Gastrocnemius medialis (tissue), 4 donors: ENCODE data around the gene RILPL1. TPM values are rescaled to one million over a fixed set of nuclear protein-coding genes. Genes with fewer than 3 reads are reported as not detected.
A peak's percentile ranks its signal among the peaks of the same experiment; 100 is the strongest.

ENCODE experiments used
- ATAC-seq, 2 donors: fragments of 150-250 bp; one replicate each; pipeline ENCODE4 v1.9.1; 2016
- DNase-seq, 2 donors: peaks; one replicate each; pipeline ENCODE4 v3.0.0-alpha.2; 2019
- H3K27ac ChIP-seq, 4 donors: fragments of 200-600 bp; sonication (generic); 1 replicate in 1 of 4; 2 replicates in 3 of 4; pipeline ENCODE4 v1.5.1; 2016 to 2018; ENCODE audit warnings: mild to moderate bottlenecking in 2 of 4, moderate library complexity in 1 of 4
- H3K27me3 ChIP-seq, 3 donors: fragments of 200-600 bp; sonication (generic) in 2 of 3; 1 replicate in 1 of 3; 2 replicates in 2 of 3; pipeline versions ENCODE4 v1.5.1 to v1.6.0; 2016 to 2019; ENCODE audit warnings: mild to moderate bottlenecking in 1 of 3, moderate library complexity in 1 of 3
- H3K36me3 ChIP-seq, 2 donors: fragments of 200-600 bp; sonication (generic) in 1 of 2; one replicate each; pipeline ENCODE4 v1.5.1; 2017 to 2018
- H3K4me1 ChIP-seq, 2 donors: fragments of 200-600 bp; sonication (generic) in 1 of 2; one replicate each; pipeline ENCODE4 v1.5.1; 2016 to 2017; ENCODE audit warnings: mild to moderate bottlenecking in 2 of 2
- H3K4me3 ChIP-seq, 4 donors: fragments of 200-600 bp; sonication (generic) in 3 of 4; 1 replicate in 1 of 4; 2 replicates in 3 of 4; pipeline ENCODE4 v1.5.1; 2016 to 2019; ENCODE audit warnings: mild to moderate bottlenecking in 2 of 4
- H3K9me3 ChIP-seq, 3 donors: fragments of 200-600 bp; sonication (generic) in 2 of 3; 1 replicate in 1 of 3; 2 replicates in 2 of 3; pipeline ENCODE4 v1.5.1; 2016 to 2019
- CTCF ChIP-seq, 5 experiments: fragments of 450-650 bp in 3 of 5; fragments of 200-600 bp in 2 of 5; sonication (generic) in 2 of 5; IDR thresholded peaks in 4 of 5; conservative IDR thresholded peaks in 1 of 5; 1 replicate in 4 of 5; 2 replicates in 1 of 5; pipeline ENCODE4 v1.5.1; 2016 to 2019; ENCODE audit warnings: antibody characterized with exemption in 5 of 5, mild to moderate bottlenecking in 3 of 5, moderate library complexity in 3 of 5
- POLR2A ChIP-seq, 2 donors: fragments of 450-650 bp; IDR thresholded peaks; one replicate each; pipeline ENCODE4 v1.6.1; 2017; ENCODE audit warnings: antibody characterized with exemption in 2 of 2, mild to moderate bottlenecking in 2 of 2, moderate library complexity in 2 of 2
- in situ Hi-C, 4 donors: fragments of 200-750 bp; cut with MboI; loops; one replicate each; pipeline versions ENCODE4 v1.15.0 to v1.8.0; 2017; ENCODE audit warnings: low sequenced_read_pairs in 4 of 4
- intact Hi-C: fragments of 100-400 bp; cut with DNase I; formaldehyde crosslinking; loops from one replicate; pipeline ENCODE4 v1.15.1; 2023; ENCODE audit warnings: low total_unique reads
- total RNA-seq, 4 donors: library from RNA; depleted of rRNA; stranded (reverse); fragments of >200 nt; gene quantifications; one replicate each; pipeline versions ENCODE4 v1.1.0 to v1.2.3, GENCODE V29; 2016

Gene RILPL1
- total RNA-seq, 4 donors from 2014 or later = 33.4 to 65.3 (median 40.6) TPM

- Histone ChIP-seq H3K36me3 (peaks cover 0 to 27% of the 10 kb centered on the region in 2 donors), H3K4me1 (no peaks in the 10 kb centered on the region), H3K9me3 (no peaks in the 10 kb centered on the region), H3K27ac (peak overlapping the region in 2 of 4 donors; percentile 18 to 23), H3K27me3 (no peaks in the 10 kb centered on the region), H3K4me3 (no peak overlapping the region)
- in situ Hi-C loops = no loop called here
- no peak for TF ChIP-seq CTCF (IDR thresholded peaks at IDR 0.05 in 4 of 5, conservative IDR thresholded peaks at IDR 0.05 in 1 of 5)
- no peak for TF ChIP-seq POLR2A (IDR thresholded peaks at IDR 0.05)
- DNase-seq (no peak), ATAC-seq (no peak)
- intact Hi-C loops = no loop called here
Observed at GRCh38 chr12:123513805-123514204, 19.7 kb downstream of the RILPL1 start.

GRCh38 chr12:123512838-123513665, 20.5 kb downstream of the RILPL1 start:
- Histone ChIP-seq H3K27me3 (no peaks in the 10 kb centered on the region), H3K9me3 (no peaks in the 10 kb centered on the region), H3K4me3 (no peak overlapping the region), H3K36me3 (peaks cover 0 to 26% of the 10 kb centered on the region in 2 donors), H3K4me1 (no peaks in the 10 kb centered on the region), H3K27ac (peak overlapping the region in 2 of 4 donors; percentile 18)
- TF ChIP-seq CTCF (IDR thresholded peaks at IDR 0.05 in 4 of 5, conservative IDR thresholded peaks at IDR 0.05 in 1 of 5) (no peak), POLR2A (IDR thresholded peaks at IDR 0.05) (no peak)
- no peak for DNase-seq
- in situ Hi-C loops (no loop called here), intact Hi-C loops (no loop called here)
- ATAC-seq = no peak

GRCh38 chr12:123506843-123507236, 26.7 kb downstream of the RILPL1 start:
- Histone ChIP-seq H3K9me3 (no peaks in the 10 kb centered on the region), H3K27me3 (no peaks in the 10 kb centered on the region), H3K4me1 (peaks cover 0 to 5% of the 10 kb centered on the region in 2 donors), H3K4me3 (no peak overlapping the region), H3K27ac (no peak overlapping the region), H3K36me3 (peaks cover 0 to 13% of the 10 kb centered on the region in 2 donors)
- TF ChIP-seq POLR2A (IDR thresholded peaks at IDR 0.05) (no peak), CTCF (IDR thresholded peaks at IDR 0.05 in 4 of 5, conservative IDR thresholded peaks at IDR 0.05 in 1 of 5) (no peak)
- in situ Hi-C loops (no loop called here), intact Hi-C loops (no loop called here)
- DNase-seq (no peak), ATAC-seq (no peak)

GRCh38 chr12:123506059-123506842, 27.3 kb downstream of the RILPL1 start:
- in situ Hi-C loops = no loop called here
- DNase-seq (no peak), ATAC-seq (no peak)
- Histone ChIP-seq H3K27me3 (no peaks in the 10 kb centered on the region), H3K4me3 (no peak overlapping the region), H3K27ac (no peak overlapping the region), H3K4me1 (peaks cover 0 to 5% of the 10 kb centered on the region in 2 donors), H3K9me3 (no peaks in the 10 kb centered on the region), H3K36me3 (peaks cover 0 to 13% of the 10 kb centered on the region in 2 donors)
- TF ChIP-seq CTCF (IDR thresholded peaks at IDR 0.05 in 4 of 5, conservative IDR thresholded peaks at IDR 0.05 in 1 of 5) (no peak), POLR2A (IDR thresholded peaks at IDR 0.05) (no peak)
- intact Hi-C loops = no loop called here
